HL-60 (cell line): Measurements from ENCODE around the gene WWP2.

ENCODE experiments used
- DNase-seq, 2 experiments: peaks; one replicate each; pipeline ENCODE4 v3.0.0-alpha.2; 2010 to 2020; ENCODE audit warnings: low read depth in 1 of 2, low spot score in 1 of 2
- H3K27ac ChIP-seq: fragments of 250-450 bp; sonication (Bioruptor Pico); replicated peaks from 2 replicates; pipeline ENCODE4 v1.5.1; 2020; ENCODE audit warnings: mild to moderate bottlenecking, moderate library complexity
- H3K27me3 ChIP-seq: fragments of 250-450 bp; sonication (Bioruptor Pico); 2 replicates; pipeline ENCODE4 v1.5.1; 2021; ENCODE audit warnings: mild to moderate bottlenecking, moderate library complexity; ENCODE audit not compliant: insufficient read depth, poor library complexity, severe bottlenecking
- H3K4me3 ChIP-seq: replicated peaks from 2 replicates; pipeline ENCODE4 v1.5.1; 2011; ENCODE audit warnings: mild to moderate bottlenecking, control low read depth, low read length; ENCODE audit not compliant: insufficient read depth
- GABPA ChIP-seq: IDR thresholded peaks from 2 replicates; pipeline ENCODE4 v1.6.1; 2012; ENCODE audit warnings: low read depth
- POLR2AphosphoS5 ChIP-seq: IDR thresholded peaks from 2 replicates; pipeline ENCODE4 v1.6.1; 2012; ENCODE audit warnings: low read depth
- SPI1 ChIP-seq: IDR thresholded peaks from 2 replicates; pipeline ENCODE4 v1.6.1; 2012; ENCODE audit warnings: low read depth, mild to moderate bottlenecking, borderline replicate concordance
- TF ChIP-seq, protein P1 (sequence below): IDR thresholded peaks from one replicate; pipeline ENCODE4 v1.5.1; 2011; ENCODE audit warnings: low read length, control low read depth, inconsistent platforms; ENCODE audit not compliant: insufficient read depth
- TF ChIP-seq, protein P2 (sequence below): IDR thresholded peaks from 2 replicates; pipeline ENCODE4 v1.6.1; 2012; ENCODE audit warnings: low read depth; ENCODE audit not compliant: insufficient replicate concordance

The WWP2 gene

DNA sequence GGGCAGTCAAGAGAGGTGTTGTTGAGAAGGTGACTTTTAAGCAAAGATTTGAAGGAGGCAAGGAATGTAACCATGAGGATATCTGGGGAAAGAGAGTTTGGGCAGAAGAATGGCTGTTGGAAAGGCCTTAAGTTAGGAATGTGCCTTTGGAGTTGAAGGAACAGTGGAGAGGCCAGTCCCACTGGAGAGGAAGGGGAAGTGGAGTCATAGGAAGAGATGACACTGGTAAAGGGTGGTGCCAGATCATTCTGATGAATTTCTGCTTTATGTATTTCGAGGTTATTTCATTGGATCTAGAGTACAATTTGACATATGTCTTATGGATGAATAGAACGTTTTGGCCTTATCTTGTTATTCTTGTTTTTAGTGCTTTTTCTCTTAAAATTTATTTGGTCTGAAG is 93.5 kb downstream of the WWP2 start:
- TF ChIP-seq POLR2AphosphoS5 (no peak), SPI1 (peak; percentile 50; the same call in 1 of the 2 replicates)
- Histone ChIP-seq H3K4me3 (no peak overlapping the region), H3K27ac (no peak overlapping the region), H3K27me3 (no peaks in the 10 kb centered on the region)
- no peak for DNase-seq

DNA sequence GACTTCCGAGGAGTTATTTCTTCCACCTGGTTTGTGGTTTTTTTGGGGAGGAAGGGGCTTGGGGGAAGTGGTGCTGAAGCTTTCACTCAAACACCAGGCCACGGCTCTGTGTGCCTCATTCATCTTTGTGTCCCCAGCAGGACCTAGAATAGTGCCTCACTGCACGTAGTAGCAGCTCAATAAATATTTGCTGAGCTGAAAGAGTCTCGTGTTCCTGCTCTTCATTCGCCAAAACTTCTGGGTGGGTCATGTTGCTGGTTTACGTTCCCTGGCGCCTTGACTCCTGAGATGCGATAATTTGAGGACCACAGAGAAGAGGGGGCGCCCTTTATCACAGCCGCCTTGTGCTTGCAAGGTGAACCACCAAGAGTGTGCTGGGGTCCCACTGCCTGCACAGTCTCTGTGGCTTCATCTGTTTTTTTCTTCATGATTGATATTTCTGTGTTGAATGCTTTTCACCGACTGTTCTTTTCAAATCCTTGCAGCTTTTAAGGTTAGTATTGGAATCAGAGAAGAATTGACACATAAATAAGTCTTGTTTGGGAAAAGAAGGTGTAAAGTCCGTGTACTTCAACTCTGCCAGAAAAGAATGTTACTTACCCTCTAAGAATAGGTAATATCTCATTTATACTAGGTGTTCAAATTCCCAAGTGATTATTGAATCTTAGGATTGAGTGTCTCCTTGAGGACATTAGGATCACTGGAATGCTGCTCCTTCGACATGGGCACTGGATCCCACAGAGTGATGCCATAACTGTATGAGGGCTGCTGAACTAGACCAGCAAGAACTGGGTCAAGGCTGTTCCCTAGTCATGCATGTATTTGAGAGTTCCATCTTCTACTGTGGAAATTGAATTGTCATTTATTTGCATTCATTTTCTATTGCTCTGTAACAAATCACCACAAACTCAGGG is 96.3 kb downstream of the WWP2 start:
- TF ChIP-seq, protein P1, sequence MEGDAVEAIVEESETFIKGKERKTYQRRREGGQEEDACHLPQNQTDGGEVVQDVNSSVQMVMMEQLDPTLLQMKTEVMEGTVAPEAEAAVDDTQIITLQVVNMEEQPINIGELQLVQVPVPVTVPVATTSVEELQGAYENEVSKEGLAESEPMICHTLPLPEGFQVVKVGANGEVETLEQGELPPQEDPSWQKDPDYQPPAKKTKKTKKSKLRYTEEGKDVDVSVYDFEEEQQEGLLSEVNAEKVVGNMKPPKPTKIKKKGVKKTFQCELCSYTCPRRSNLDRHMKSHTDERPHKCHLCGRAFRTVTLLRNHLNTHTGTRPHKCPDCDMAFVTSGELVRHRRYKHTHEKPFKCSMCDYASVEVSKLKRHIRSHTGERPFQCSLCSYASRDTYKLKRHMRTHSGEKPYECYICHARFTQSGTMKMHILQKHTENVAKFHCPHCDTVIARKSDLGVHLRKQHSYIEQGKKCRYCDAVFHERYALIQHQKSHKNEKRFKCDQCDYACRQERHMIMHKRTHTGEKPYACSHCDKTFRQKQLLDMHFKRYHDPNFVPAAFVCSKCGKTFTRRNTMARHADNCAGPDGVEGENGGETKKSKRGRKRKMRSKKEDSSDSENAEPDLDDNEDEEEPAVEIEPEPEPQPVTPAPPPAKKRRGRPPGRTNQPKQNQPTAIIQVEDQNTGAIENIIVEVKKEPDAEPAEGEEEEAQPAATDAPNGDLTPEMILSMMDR, result no peak
- TF ChIP-seq SPI1, result no peak
- no peak for TF ChIP-seq POLR2AphosphoS5
- TF ChIP-seq, protein P2, sequence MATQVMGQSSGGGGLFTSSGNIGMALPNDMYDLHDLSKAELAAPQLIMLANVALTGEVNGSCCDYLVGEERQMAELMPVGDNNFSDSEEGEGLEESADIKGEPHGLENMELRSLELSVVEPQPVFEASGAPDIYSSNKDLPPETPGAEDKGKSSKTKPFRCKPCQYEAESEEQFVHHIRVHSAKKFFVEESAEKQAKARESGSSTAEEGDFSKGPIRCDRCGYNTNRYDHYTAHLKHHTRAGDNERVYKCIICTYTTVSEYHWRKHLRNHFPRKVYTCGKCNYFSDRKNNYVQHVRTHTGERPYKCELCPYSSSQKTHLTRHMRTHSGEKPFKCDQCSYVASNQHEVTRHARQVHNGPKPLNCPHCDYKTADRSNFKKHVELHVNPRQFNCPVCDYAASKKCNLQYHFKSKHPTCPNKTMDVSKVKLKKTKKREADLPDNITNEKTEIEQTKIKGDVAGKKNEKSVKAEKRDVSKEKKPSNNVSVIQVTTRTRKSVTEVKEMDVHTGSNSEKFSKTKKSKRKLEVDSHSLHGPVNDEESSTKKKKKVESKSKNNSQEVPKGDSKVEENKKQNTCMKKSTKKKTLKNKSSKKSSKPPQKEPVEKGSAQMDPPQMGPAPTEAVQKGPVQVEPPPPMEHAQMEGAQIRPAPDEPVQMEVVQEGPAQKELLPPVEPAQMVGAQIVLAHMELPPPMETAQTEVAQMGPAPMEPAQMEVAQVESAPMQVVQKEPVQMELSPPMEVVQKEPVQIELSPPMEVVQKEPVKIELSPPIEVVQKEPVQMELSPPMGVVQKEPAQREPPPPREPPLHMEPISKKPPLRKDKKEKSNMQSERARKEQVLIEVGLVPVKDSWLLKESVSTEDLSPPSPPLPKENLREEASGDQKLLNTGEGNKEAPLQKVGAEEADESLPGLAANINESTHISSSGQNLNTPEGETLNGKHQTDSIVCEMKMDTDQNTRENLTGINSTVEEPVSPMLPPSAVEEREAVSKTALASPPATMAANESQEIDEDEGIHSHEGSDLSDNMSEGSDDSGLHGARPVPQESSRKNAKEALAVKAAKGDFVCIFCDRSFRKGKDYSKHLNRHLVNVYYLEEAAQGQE, result no peak
- no peak for TF ChIP-seq GABPA
- DNase-seq, result no peak
- H3K27me3 ChIP-seq, result no peaks in the 10 kb centered on the region
- H3K4me3 ChIP-seq, result no peak overlapping the region
- no peak overlapping the region for H3K27ac ChIP-seq

DNA sequence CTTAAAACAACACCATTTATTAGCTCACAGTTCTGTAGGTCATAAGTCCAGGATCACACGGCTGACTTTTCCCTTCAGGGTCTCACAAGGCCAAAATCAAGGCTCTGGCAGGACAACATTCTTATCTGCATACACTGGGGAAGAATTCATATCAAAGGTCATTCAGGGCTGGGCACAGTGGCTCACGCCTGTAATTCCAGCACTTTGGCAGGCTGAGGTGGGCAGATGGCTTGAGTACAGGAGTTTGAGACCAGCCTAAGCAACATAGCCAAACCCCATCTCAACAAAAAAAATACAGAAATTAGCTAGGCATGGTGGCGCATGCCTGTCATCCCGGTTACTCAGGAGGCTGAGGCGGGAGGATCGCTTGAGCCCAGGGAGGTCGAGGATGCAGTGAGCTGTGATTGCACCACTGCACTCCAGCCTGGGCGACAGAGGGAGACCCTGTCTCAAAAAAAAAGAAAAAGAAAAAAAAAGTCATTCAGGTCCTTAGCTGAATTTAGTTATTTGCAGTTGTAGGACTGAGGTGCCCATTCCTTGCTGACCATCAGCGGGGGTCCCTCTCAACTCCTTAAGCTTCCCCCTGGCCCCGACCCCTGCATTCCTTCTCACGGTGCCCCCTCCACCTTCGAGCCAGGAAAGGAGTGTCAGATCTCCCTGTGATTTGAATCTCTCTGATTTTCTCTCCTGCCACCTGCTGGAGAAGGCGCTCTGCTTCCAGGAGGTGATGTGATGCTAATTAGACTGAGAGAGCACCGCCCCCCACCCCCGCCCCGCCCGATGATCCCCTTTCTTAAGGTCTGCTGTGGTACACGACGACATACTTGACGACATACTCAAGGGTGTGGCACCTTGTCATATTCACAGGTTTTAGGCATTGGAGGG is 97.2 kb downstream of the WWP2 start:
- no peaks in the 10 kb centered on the region for H3K27me3 ChIP-seq
- no peak for DNase-seq
- no peak overlapping the region for H3K27ac ChIP-seq
- no peak overlapping the region for H3K4me3 ChIP-seq
- no peak for TF ChIP-seq POLR2AphosphoS5
- TF ChIP-seq, protein P1, result no peak
- TF ChIP-seq, protein P2, result no peak
